GF-D8 (cell line): ENCODE measurements around the gene HS3ST2.
"Not testable (repeated sequence)": the region's sequence is repeated elsewhere in the genome, so short reads cannot be mapped to it uniquely, and the experiment has no call there.

ENCODE experiments used
- DNase-seq: peaks from one replicate; lab custom pipeline; 2025; lab: John Stamatoyannopoulos, UW

The HS3ST2 gene

DNA sequence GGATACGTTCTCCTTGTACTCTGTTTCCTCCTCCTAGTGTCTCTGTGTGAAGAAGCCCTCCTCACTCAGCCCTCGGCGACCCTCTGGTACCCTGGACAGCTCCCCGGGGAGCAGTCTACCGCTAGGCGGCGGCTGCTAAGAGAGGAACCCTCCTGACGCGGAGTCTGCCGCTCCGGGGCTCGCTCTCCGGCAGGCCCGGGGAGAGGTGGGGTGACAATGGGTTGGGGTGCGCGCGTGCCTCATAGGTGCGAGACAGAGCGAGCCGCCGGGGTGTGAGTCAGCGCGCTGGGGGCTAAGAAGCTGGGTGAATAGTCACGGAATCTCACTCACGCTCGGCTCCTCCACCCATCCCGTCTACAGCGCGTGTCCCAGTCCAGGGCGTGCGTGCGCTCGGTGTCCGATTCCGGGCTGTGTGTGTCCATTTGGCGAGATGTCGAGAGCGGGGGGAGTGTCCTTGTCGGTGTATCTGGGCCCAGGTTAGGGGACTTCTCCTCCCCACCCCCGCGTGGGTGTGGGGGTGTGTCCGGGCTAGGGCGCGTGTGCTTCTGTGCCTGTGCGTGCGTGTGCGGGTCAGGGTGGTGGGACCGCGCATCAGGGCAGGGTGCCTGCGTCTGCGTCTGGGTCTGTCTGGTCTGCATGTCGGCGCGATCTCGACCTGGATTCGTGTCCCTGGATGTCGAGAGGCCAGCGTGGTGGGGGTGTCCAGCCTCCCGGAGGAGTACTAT lies 577 bp upstream of the HS3ST2 start:
- DNase-seq: no peak

DNA sequence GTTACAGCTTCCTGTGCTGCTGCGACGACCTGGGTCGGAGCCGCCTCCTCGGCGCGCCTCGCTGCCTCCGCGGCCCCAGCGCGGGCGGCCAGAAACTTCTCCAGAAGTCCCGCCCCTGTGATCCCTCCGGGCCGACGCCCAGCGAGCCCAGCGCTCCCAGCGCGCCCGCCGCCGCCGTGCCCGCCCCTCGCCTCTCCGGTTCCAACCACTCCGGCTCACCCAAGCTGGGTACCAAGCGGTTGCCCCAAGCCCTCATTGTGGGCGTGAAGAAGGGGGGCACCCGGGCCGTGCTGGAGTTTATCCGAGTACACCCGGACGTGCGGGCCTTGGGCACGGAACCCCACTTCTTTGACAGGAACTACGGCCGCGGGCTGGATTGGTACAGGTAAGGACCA lies 746 bp downstream of the HS3ST2 start:
- no peak for DNase-seq

DNA sequence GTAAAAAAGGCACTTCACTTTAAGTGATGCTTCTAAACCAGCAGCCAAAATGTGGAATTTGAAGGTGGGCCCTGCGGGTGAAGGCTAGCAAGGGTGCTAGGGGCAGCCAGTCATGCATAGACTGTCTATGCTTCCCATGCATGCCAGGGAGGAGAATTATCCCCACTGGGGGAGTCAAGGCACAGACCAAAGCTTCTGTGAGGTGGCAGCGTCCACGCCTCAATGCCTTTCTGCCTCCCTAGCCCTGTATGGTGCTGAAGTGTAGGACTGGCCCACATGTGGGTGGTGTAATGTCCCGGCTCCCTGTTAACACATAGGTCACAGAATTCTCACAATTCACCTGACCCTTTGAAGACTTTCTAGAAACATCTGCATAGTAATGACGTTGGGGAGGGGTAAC lies 1.9 kb downstream of the HS3ST2 start:
- no peak for DNase-seq

DNA sequence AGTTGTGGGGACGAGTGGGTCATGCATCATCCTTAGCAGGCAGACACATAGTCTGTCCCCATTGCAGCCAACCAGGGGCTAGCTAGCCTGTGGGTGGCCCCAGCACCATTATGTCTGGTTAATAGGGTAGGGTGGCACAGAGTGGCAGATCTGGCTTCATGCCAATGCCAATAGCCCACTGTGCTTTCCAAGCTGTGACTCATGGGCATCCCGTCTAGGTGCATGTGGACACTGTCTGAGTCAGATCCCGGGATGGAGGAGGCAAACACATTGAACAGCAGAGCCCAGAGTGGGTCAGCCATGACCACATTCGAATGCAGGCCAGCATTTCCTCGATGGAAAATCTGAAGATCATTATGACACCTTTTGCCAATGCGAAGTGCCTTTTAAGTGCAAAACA lies 2.5 kb downstream of the HS3ST2 start:
- no peak for DNase-seq

DNA sequence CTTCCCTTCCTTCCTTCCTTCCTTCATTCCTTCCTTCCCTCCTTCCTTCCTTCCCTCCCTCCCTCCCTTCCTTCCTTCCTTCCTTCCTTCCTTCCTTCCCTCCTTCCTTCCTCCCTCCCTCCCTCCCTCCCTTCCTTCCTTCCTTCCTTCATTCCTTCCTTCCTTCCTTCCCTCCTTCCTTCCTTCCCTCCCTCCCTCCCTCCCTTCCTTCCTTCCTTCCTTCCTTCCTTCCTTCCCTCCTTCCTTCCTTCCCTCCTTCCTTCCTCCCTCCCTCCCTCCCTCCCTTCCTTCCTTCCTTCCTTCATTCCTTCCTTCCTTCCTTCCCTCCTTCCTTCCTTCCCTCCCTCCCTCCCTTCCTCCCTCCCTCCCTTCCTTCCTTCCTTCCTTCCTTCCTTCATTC lies 4.8 kb downstream of the HS3ST2 start:
- not testable (repeated sequence) for DNase-seq

DNA sequence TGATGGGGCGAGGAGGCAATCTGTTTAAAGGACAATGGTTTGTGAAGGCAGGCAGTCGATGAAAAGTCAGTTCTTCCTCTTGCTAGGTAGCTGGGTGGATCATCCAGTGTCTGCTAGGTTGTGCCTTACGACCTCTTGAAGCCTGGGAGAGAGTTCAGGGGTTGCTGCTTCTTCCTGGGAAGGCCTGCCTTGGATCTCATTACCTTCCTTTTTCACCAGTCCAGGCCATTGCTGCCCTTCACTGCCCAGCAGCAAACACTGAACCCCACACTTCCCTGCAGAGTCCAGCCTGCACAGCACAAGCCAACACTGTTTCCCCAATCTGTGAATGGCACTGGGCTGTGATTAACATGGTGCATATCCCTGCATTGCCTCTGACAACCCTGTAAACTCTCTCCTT lies 24.7 kb downstream of the HS3ST2 start:
- no peak for DNase-seq

DNA sequence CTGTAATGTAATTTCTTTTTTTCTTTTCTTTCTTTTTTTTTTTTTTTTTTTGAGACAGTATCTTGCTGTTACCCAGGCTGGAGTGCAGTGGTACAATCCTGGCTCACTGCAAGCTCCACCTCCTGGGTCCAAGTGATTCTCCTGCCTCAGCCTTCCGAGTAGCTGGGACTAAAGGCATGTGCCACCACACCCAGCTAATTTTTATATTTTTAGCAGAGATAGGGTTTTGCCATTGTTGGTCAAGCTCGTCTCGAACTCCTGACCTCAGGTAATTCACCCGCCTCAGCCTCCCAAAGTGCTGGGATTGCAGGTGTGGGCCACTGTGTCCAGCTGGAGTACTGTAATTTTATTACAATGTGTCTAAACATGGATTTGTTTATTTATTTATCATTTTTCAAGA lies 28.1 kb downstream of the HS3ST2 start:
- not testable (repeated sequence) for DNase-seq

DNA sequence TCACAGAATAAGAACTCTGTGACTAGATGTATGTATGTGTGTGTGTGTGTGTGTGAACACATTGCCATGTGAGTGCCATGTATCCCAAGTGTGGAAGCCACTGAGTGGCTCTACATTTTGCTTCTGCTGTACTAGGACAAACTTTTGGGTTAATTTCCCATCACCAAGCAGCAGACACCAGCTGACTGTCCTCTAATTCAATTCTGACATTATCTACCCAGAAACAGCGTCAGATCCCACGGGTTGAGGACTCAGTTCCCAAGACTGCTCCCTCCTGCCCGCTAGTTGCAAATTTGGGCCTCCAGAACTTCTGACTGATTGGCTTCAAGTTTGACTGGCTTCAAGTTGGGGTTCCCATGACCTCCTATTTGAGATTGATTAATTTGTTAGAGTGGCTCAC lies 29.2 kb downstream of the HS3ST2 start:
- no peak for DNase-seq

DNA sequence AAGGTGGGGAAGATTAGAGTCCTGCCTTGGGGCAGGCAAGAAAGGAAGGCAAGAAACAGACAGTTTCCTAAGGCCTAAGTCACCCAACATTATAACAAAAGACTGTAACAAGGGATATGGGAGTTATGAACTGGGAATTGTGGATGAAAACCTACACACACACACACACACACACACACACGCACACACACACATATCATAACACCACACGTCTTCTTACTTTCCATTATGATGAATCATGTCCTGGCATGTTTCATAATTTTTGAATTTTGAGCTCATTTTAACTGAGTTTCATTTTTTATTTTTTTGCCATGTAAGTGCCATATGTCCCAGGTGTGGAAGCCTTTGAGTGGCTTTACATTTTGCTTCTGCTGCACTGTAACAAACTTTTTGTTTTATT lies 29.9 kb downstream of the HS3ST2 start:
- no peak for DNase-seq

DNA sequence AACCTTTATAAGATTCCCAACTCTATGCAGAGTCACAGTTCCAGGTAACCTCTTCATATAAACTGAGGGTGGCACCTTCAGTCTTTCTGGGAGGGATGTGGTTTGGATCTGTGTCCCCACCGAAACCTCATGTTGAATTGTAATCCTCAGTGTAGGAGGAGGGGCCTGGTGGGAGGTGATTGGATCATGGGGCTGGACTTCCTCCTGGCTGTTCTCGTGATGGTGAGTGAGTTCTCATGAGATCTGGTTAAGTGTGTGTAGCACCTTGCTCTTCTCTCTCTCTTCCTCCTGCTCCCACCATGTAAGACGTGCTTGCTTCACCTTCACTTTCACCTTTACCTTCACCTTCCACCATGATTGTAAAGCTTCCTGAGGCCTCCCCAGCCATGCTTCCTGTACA lies 30.5 kb downstream of the HS3ST2 start:
- DNase-seq: no peak

DNA sequence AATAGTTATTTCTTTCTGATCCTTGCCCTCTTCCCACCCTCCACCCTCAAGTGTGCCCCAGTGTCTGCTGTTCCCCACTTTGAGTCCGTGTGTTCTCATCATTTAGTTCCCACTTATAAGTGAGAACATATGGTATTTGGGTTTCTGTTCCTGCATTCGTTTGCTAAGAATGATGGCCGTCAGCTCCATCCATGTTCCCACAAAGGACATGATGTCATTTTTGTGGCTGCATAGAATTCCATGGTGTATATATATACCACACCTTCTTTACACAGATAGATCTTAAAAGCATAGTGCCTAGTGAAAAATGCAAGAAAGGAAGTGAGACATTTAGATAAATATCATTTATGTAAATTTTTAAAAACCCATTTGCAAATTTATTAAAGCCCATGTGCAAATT lies 33.1 kb downstream of the HS3ST2 start:
- DNase-seq: no peak

DNA sequence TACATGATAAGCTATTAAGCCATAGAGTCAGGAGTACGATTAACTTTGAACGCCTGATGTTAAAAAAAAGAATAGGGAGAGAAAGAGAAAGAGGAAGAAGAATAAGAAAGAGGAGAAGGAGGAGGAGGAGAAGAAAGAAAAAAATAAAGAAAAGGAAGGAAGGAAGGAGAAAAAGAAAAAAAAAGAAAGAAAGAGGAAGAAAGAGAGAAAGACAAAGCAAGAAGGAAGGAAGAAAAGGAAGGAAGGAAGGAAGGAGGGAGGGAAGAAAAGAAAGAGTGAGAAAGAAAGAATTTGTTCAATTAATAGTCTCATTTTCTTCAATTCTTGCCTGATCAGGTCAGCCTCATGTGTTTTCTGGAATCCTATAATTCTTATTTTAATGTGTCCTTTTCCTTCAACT lies 33.7 kb downstream of the HS3ST2 start:
- DNase-seq: no peak

DNA sequence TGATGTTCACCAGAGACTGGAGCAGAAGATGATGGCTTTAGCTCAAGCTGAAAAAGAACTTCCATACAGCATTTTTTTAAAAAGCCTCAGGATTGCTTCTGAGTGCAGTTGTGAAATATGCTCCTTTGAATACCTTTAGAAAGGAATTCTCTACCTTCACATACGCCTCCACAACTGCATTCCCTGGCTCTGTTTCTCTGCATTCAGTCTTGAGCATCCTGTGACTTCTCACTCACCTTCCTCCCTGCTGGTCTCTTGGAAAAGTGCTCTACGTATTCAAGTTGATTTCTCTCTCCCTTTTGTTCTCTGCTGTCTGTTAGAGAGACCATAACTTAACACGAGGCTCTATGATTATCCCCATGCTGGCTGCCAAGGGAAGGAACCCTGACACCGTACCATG lies 34.5 kb downstream of the HS3ST2 start:
- DNase-seq: no peak

DNA sequence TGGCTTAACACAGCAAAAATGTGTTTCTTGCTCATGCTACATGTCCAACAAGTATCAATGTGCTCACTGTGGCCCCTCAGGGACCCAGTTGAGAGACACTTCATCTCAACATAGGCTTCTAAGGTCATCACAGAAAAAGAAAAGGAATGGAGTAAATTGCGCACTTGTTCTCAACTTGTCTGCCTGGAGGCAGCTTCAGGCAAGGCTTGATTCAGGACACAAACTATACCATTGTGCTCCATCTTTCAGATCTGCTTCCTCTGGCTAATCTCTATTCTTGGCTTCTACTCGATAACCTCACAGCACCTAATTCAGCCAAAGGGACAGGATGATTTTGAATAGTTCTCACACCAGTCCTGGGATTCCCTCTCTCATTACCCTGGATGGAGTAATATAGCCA lies 35.6 kb downstream of the HS3ST2 start:
- no peak for DNase-seq

DNA sequence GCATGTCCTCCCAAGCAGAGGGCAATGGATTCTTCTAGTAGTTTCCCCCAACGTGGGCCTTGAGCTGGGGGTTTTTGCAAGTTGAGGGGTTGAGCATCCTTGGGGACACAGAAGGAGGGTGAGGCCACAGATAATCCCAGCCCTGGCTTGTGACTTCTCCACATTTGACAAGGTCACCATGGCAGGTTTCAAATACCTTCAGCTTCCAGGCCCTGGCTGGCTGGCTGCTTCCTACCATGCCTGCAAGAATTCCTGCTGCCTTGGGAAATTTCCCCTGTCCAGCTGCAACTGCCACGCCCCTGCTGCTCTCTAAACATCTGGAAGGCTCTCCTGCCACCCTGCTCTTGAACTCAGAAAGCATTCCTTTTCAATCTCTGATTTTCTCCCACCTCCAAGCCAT lies 41.3 kb downstream of the HS3ST2 start:
- no peak for DNase-seq

DNA sequence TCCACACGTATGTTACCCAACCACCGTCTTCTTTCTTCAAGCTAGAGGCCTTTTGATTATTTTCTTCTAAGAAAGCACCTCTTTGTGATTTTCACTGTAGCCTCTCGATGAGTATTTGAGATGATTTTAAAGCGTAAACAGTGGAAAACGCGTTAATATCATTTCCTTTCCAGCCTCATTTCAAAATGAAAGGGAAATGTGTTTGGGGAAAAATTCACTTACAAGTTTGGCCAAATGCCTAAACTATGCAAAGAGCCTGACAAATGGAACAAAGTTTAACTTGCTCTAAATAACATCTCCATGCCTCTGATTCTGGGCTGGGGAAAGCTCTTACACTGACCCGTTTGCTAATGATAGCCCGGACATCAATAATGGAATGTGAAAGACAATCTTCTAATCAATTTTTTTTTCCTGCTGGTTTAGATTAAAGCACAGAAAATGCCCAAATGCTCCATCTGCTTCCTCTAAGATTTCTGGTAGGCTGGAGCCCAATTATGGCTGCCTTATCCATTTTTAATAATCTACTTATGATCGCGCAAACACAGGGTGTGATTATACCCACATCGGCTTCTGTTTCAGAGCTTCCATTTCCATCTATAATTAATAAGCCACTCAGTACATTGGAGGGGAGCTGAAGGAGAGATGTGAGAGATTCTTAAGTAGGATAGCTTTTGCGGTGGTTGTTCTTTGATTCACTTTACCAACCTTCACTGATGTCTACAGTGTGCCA lies 43.5 kb downstream of the HS3ST2 start:
- no peak for DNase-seq

DNA sequence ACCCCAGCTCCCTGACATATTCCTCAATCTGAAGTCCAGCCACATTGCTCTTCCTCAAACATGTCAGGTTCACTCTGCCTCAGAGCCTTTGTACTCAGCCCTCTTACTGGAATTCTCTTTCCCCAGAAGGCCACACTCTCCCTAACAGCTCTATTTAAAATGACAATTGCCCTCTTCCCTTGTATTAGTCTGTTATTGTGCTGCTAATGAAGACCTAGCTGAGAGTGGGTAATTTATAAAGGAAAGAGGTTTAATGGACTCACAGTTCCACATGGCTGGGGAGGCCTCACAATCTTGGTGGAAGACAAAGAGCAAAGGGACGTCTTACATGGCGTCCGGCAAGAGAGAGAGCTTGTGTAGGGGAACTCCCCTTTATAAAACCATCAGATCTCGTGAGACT lies 46.0 kb downstream of the HS3ST2 start:
- DNase-seq: no peak

DNA sequence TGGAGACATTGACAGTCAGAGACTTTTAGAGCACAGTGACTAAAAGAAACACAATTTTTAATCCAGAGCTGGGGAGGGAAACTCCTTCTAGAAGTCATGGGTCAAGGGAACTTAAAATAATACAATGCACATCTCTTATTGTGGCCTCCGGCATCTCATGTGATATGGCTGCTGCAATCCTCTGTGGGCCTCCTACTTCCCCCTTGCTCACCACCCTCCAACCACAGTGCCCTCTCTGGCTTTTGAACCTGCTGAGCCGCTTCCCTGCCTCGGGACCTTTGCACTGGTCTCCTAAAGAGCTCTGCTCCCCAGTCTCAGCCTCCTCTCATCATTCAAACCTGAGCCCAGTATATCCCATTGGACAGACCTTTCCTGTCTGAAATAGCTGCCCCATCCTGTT lies 47.6 kb downstream of the HS3ST2 start:
- no peak for DNase-seq

DNA sequence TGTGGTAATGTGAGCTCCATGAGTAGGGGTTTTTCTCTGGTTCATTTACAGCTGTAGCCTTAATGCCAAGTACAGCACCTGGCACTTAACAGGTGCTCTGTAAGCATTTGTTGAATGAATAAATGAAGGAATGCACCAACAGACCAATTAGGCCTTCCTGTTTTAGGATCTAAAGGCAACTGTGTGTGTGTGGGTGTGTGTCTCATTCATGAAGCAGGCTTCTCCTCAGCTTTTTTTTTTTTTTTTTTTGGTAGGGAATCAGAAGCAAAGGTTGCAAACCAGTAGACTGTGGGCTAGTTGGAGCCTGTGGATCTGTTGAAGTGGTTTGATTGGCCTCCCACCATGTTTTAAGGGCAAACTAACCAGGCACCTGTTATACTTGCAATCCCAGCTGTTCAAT lies 48.1 kb downstream of the HS3ST2 start:
- no peak for DNase-seq

DNA sequence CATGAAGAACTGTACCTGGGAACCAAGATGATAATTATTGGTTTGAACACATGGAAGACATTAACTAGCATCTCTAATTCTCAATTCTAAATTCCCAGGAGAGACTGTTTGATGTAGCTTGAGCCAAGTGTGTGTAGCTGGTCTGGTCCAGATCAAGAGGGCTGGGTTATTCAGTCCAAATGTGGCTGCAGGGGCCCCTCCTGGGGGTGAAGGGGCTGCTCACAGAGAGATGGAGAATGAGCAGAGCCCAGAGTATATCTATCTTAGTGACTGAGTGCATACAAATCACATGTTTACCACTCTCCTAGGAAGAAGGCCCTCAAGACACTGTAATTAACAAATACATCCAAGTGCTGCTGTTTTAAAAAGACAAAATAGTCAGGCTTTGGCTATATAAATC lies 50.4 kb downstream of the HS3ST2 start:
- DNase-seq: no peak

DNA sequence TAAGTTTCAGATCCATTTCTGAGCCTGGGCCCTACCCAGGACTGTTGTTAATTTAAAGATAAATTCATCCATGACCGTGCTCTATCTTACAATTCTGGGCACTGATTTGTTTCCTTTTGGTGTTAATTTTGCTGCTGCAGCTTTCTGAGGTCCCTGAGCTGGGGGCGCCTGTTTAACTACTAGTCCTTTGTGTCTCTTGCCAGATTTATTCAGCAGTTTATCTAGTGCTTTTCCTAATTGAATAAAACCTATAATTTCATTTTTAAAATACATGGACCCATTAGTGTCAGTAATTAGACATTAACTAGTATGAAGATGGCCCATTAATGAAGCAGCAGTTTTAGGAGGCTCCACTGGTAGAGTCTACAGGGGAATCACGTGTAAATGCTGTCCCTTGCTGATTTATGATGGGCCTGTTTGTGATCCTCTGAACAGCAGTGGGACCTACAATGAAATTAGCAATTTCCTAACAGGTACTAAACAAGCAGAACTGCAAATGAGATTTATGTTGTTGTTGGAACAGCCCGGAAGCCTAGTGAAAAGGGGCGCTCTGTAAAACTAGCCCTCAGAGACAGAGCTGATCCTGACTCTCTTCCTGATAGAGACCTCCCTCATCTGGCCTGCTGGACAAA lies 54.7 kb downstream of the HS3ST2 start:
- DNase-seq: no peak

DNA sequence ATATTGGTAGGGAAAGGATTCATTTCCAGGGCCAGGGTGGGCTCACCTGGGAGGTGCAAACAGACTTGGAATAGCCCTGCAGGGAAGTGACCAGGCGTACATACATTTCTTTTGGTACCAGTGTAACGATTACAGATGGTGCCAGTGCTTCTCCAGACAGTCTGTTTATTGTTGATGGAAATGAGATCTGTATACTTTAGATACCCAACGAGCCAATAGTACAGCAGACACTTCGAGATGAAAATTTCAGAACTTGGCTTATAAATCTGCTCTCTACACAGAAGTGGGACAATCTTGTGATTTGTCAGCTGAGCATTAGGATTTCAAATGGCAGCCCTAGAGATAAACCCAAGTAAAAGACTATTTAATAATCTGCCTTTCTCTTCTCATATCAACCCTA lies 57.9 kb downstream of the HS3ST2 start:
- no peak for DNase-seq

DNA sequence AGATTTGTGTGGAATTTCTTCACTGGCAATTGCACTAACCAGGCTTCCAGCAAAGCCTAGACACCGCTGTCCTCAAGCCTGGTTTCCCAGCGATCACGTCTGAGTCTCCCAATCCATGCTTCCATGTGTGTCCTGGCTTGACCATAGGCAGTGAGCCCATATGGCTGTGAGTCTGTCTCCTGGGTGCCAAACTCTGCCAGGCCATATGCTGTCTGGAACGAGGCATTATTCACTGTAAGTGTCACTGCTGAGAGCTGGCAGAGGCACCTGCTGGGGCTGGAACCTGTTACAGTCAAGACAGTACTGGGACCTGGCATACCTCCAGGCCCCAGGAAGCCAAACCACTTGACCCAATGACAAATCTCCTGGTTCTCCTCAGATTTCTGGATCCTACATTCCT lies 60.4 kb downstream of the HS3ST2 start:
- no peak for DNase-seq

DNA sequence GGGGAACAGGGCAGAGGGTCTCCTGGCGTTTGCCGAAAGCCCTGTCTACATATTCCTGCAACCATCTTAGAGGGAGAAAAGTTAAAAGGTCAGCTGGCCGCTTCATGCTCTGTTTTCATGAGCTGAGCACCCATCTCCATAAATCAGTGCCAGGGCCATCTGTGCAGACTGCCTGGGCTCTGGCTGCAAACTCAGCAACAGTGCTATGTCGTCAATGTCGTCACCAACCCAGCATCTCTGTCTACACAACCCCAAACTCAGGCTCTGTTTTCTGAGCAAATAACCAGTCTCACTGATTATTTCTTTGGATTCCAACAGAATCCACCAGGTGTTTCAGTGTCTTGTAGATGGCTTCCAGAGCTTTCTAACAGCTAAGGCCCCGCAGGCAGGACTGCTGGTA lies 65.0 kb downstream of the HS3ST2 start:
- no peak for DNase-seq
